GM18519 (cell line): ENCODE measurements around the gene AHRR.
"Not testable (repeated sequence)": the region's sequence is repeated elsewhere in the genome, so short reads cannot be mapped to it uniquely, and the experiment has no call there.

Experiments used
- ATAC-seq: cut with Tn5 transposase; IDR thresholded peaks from one replicate; pipeline ENCODE4 v1.9.1; 2021; ENCODE audit warnings: mild to moderate bottlenecking, moderate library complexity; ENCODE audit not compliant: unreplicated experiment, low FRiP score

Gene AHRR

GRCh38 chr5:375921-376798, 54.6 kb downstream of the AHRR start:
- ATAC-seq = no peak

DNA sequence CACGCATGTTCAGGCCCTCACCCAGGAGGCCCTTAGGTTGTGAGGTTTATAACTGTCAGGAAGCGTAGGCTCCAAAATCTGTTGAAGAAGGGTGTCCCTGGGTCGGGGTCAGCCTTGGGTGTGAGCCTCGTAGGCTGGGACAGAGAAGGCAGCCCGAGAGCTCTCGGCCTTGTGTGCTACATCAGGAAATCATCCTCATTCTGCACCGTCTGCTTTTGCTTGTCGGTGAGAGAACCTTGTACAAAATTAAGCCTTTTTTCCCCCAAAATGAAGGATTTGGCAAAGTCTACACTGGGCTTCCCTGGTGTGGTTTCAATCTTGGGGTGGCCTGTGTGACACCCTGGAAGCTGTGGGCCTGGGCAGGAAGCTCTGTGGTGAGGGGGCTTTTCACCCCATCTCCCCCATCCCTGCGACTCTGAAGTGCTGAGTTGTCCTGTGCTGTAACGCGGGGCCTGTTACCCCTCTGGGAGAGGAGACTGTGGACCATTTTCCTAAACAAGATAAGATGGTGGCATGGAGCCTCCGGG, 55.3 kb downstream of the AHRR start:
- no peak for ATAC-seq

DNA sequence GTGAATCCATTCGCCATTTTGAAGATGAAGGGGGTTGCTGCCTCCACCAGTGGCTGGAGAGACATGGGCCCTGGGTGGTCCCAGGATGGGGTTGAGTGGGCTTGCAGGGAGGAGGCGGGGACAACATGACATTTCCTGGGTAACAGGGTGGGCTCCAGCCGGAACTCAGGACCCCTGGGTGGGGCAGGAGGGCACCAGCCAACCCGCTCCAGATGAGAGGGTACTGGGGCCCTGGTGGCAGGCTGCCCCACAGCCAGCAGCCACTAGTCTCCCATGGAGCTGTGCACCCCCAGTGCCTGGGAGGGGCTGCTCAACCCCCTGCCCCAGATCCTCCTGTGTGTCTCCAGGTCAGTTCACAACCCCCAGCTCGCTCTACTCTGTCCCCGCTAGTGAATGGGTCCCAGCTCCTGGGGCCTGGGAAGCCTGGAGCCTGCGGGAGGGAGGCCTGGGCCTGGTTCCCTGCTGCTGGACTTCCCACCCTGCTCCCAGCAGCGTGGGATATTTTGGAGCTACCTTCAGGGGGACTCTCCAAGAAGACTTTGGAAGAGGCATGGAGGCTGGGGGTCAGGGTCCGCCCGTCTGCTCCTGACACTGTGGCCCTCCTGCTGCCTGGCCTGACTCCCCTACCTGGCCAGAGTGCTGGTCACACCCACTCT, 55.9 kb downstream of the AHRR start:
- no peak for ATAC-seq

GRCh38 chr5:378301-378891, 56.9 kb downstream of the AHRR start:
- ATAC-seq = no peak

DNA sequence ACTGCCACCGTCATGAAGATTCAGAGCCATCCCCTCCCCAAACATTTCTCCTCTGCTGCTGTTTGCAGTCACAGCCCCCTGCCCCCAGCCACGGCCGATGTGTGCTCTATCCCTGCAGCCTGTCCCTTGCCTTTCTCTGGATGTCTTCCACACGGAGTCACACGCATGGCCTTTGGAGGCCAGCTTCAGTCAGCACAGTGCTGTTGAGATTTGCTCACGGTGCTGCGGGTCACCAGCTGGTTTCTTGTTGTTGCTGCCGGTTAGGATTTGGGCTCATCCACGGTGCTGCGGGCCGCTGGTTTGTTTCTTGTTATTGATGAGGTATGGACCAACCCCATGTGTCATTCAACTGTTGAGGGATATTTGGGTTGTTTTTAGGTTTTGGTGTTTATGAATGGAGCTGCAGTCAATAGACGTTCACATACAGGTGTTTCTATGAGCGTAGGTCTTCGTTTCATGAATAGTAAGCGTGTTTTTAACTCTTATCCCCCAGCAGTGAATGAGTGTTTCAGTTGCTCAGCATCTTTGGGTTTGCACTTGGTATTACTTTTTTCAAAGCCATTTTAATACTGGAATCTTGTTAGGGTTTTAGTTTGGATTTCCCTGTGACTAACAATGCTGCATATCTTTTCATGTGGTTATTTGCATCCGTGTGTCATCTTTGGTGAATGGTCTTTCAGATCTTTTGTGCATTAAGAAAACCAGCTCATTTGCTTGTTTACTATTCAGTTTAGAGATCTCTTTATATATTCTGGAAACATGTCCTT, 57.6 kb downstream of the AHRR start:
- ATAC-seq = no peak

GRCh38 chr5:380701-381309, 59.3 kb downstream of the AHRR start:
- no peak for ATAC-seq

DNA sequence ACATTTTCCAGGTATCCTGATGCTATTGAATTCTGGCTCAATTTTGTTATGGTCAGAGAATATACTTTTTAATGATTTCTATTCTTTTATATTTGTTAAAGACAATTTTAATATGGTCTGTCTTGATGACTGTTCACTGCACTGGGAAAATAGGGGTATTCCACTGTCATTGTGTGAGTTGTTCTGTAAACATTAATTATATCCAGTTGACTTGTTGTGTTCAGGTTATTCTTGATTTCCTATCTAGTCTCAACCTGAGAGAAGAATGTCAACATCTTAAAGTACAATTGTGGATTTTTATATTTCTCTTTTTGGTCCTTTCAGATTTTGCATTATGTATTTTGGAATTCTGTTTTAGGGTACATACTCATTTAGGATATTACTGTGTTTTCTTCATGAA, 61.6 kb downstream of the AHRR start:
- no peak for ATAC-seq

GRCh38 chr5:383621-384020, 62.1 kb downstream of the AHRR start:
- ATAC-seq = no peak

DNA sequence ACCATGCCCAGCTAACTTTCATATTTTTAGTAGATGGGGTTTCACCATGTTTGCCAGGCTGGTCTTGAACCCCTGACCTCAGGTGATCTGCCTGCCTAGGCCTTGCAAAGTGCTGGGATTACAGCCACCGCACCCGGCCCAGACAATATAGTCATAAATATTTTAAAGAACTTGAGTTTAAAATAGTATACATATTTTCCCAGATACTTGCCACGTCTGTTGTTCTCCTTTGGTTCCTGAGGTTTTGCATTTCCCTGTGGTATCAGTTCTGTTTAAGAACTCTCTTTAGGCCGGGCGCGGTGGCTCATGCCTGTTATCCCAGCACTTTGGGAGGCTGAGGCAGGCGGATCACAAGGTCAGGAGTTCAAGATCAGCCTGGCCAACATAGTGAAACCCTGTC, 63.1 kb downstream of the AHRR start:
- ATAC-seq = not testable (repeated sequence)

- no peak for ATAC-seq
Measured at GRCh38 chr5:385321-385720, 63.8 kb downstream of the AHRR start.

DNA sequence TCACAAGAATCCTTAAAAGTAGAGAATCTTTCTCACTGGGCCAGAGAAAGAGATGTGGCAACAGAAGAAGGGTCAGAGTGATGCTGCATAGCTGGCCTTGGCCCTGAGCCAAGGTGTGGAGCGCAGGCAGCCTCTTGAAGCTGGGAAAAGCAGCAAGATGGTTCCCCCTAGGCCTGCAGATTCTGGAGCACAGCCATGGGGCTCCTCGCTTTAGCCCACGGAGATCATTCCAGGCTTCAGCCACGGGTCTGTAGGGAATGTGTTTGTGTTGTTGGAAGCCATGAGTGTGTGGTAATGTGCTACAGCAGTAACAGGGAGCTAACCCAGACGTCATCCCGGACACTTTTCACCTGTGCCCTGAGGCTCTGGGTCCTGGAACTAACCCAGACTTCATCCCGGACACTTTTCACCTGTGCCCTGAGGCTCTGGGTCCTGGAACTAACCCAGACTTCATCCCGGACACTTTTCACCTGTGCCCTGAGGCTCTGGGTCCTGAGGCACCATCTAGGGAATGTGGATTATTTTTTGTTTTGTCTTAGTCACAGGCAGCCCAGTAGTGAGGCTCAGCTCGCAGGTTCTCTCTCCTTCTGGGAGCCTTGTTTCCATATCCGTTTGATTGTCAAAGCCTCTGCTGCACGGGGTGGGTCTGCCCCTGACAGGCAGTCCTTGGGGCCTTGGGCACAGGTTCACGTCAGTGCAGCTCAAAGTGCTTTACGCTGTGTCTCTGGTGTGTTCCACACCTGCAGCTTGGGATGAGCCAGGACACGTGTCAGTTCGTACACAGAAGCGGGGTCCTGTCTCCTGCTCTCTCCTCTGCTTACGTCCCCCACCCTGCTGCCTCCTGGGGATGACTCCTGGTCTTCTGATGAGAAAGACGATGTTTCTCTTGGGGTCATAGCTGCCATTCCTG, 65.2 kb downstream of the AHRR start:
- ATAC-seq = no peak

- ATAC-seq = no peak
Measured at GRCh38 chr5:387491-388265, 66.2 kb downstream of the AHRR start.

GRCh38 chr5:388266-389196, 67.0 kb downstream of the AHRR start:
- no peak for ATAC-seq

- no peak for ATAC-seq
Measured at GRCh38 chr5:389197-389821, 67.8 kb downstream of the AHRR start.

DNA sequence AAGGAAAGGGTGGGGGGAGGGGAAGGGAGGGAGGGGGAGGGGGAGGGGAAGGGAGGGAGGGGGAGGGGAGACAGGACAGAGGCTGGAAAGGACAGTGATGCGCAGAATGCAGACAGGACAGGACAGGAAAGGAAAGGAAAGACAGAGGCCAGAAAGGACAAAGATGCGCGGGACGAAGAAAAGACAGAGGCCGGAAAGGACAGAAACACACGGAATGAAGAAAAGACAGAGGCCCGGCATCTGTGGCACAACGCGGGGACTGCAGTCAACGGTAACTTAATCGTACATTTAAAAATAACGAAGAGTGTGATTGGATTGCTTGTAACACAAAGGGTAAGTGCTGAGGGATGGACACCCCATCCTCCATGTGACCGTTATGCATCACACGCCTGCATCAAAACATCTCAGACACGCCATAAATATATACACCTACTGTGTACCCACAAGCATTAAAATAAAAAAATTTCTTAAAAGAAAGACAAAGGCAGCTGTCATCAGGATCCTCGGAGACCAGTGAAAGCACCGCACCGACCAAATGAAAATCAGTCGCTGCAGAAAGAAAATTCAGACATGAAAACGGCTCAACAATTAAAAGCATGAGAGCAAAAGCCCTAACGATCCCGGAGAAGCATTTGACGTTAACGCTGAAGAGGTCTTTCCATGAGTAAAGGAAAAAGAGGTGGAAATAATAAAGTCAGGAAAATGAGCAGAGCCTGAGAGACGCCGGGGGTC, 68.5 kb downstream of the AHRR start:
- no peak for ATAC-seq
